ENCODE results near the gene NOS3. TPM values are rescaled to one million over a fixed set of nuclear protein-coding genes. Genes with fewer than 3 reads are reported as not detected.

The NOS3 gene
- total RNA-seq, 1 experiment from 2014 or later: 0.71 TPM

DNA sequence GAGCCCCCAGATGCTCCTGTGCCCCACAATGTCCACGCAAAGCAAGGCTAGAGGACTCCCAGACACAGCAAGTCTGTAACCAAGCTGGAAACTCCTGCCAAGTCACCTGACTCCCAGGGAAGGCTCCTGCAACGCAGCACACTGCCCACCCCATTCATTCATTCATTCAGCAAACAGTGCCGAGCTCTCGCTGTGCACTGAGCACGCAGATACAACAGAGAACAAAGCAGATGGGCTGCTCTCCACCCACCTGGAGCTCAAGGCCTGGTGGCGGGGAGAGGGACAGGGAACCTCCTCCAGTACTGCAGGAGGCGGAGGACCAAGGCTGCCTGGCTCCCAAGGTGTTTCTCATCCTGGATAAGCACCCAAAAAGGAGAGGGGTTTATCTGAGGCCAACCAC is 21.3 kb upstream of the NOS3 start:
- Mint-ChIP-seq H3K4me3 (ENCODE audit: low read depth, unreplicated experiment) (no peak overlapping the region), H3K36me3 (ENCODE audit: insufficient read depth, unreplicated experiment) (peaks cover 4% of the 10 kb centered on the region), H3K9me3 (ENCODE audit: low read depth, unreplicated experiment) (no peaks in the 10 kb centered on the region), H3K4me1 (ENCODE audit: low read depth, unreplicated experiment) (no peaks in the 10 kb centered on the region), H3K27ac (ENCODE audit: unreplicated experiment) (no peak overlapping the region), H3K27me3 (ENCODE audit: unreplicated experiment) (peaks cover 94% of the 10 kb centered on the region)
- BruUV-seq (replicated peaks): no TSS peak
- no peak for TF ChIP-seq CTCF (IDR thresholded peaks at IDR 0.05; ENCODE audit: unreplicated experiment)
- no peak for DNase-seq
- CTCF ChIA-PET: interaction anchor here (0.6 kb wide), 1 partner anchor 137 kb away, joined by 4 read pairs; no protein-coding TSS in a partner anchor
- intact Hi-C loops (cut with micrococcal nuclease; ENCODE audit: unreplicated experiment): loop anchor here (10.0 kb wide), 1 partner anchor 55 kb away; the partner anchor contains the start of genes ABCB8 and ATG9B

- DNase-seq: no peak
- Mint-ChIP-seq H3K9me3 (ENCODE audit: low read depth, unreplicated experiment) (no peaks in the 10 kb centered on the region), H3K36me3 (ENCODE audit: insufficient read depth, unreplicated experiment) (peaks cover 13% of the 10 kb centered on the region), H3K4me3 (ENCODE audit: low read depth, unreplicated experiment) (no peak overlapping the region), H3K27ac (ENCODE audit: unreplicated experiment) (no peak overlapping the region), H3K4me1 (ENCODE audit: low read depth, unreplicated experiment) (no peaks in the 10 kb centered on the region), H3K27me3 (ENCODE audit: unreplicated experiment) (peaks cover 84% of the 10 kb centered on the region)
- no TSS peak for BruUV-seq (replicated peaks)
- no peak for TF ChIP-seq CTCF (IDR thresholded peaks at IDR 0.05; ENCODE audit: unreplicated experiment)
- intact Hi-C loops (cut with micrococcal nuclease; ENCODE audit: unreplicated experiment): no loop called here
- CTCF ChIA-PET: interaction anchor here (0.7 to 1.0 kb wide), 2 partner anchors 16 to 1480 kb away, joined by 4 to 8 read pairs; no protein-coding TSS in a partner anchor
Observed at GRCh38 chr7:150970424-150970823, 20.4 kb upstream of the NOS3 start.

- no TSS peak for BruUV-seq (replicated peaks)
- Mint-ChIP-seq H3K36me3 (ENCODE audit: insufficient read depth, unreplicated experiment) (peaks cover 13% of the 10 kb centered on the region), H3K4me1 (ENCODE audit: low read depth, unreplicated experiment) (no peaks in the 10 kb centered on the region), H3K27ac (ENCODE audit: unreplicated experiment) (no peak overlapping the region), H3K27me3 (ENCODE audit: unreplicated experiment) (peaks cover 76% of the 10 kb centered on the region), H3K9me3 (ENCODE audit: low read depth, unreplicated experiment) (no peaks in the 10 kb centered on the region), H3K4me3 (ENCODE audit: low read depth, unreplicated experiment) (no peak overlapping the region)
- TF ChIP-seq CTCF (IDR thresholded peaks at IDR 0.05; ENCODE audit: unreplicated experiment): no peak
- intact Hi-C loops (cut with micrococcal nuclease; ENCODE audit: unreplicated experiment): no loop called here
- CTCF ChIA-PET: no interaction called here
- no peak for DNase-seq
Observed at GRCh38 chr7:150971242-150972022, 19.4 kb upstream of the NOS3 start.

GRCh38 chr7:150972023-150972468 is 18.8 kb upstream of the NOS3 start:
- no peak for DNase-seq
- intact Hi-C loops (cut with micrococcal nuclease; ENCODE audit: unreplicated experiment): no loop called here
- Mint-ChIP-seq H3K4me3 (ENCODE audit: low read depth, unreplicated experiment) (no peak overlapping the region), H3K9me3 (ENCODE audit: low read depth, unreplicated experiment) (no peaks in the 10 kb centered on the region), H3K4me1 (ENCODE audit: low read depth, unreplicated experiment) (peaks cover 4% of the 10 kb centered on the region), H3K36me3 (ENCODE audit: insufficient read depth, unreplicated experiment) (peaks cover 13% of the 10 kb centered on the region), H3K27me3 (ENCODE audit: unreplicated experiment) (peaks cover 76% of the 10 kb centered on the region), H3K27ac (ENCODE audit: unreplicated experiment) (no peak overlapping the region)
- BruUV-seq (replicated peaks): no TSS peak
- TF ChIP-seq CTCF (IDR thresholded peaks at IDR 0.05; ENCODE audit: unreplicated experiment): no peak
- CTCF ChIA-PET: no interaction called here

Measured in Calu3 (cell line).